H1 (cell line): ENCODE data around the gene MICU1. TPM values are rescaled to one million over a fixed set of nuclear protein-coding genes. Genes with fewer than 3 reads are reported as not detected.

ENCODE experiments used
- CTCF ChIA-PET: fragments of 300-600 bp; sonication (Branson Sonifier 250); formaldehyde crosslinking; loops from one replicate; lab custom pipeline; 2021; ENCODE audit not compliant: partially characterized antibody; lab: Charles Lee
- POLR2A ChIA-PET: fragments of 300-600 bp; sonication (Branson Sonifier 250); formaldehyde crosslinking; loops from one replicate; lab custom pipeline; 2021; ENCODE audit warnings: inconsistent platforms; ENCODE audit not compliant: partially characterized antibody; lab: Charles Lee
- DNase-seq, 2 experiments: peaks; one replicate each; pipeline versions ENCODE4 v3.0.0 to v3.0.0-alpha.2; 2010 to 2022; ENCODE audit warnings: low spot score in 2 of 2, low read depth in 1 of 2, mixed read lengths in 1 of 2
- FAIRE-seq: peaks from 2 replicates; lab custom pipeline; 2011; peaks lifted over from hg19 to GRCh38; lab: Jason Lieb, UNC
- H2AFZ ChIP-seq: 2 replicates; pipeline ENCODE4 v1.8.1; 2012; ENCODE audit warnings: low read length, inconsistent platforms
- H2AK5ac ChIP-seq: 2 replicates; pipeline ENCODE4 v1.6.1; 2013; ENCODE audit warnings: low read depth, low read length
- H2BK120ac ChIP-seq: replicated peaks from 2 replicates; pipeline ENCODE3; 2013; ENCODE audit warnings: low read depth, low read length, inconsistent platforms
- H2BK12ac ChIP-seq: 2 replicates; pipeline ENCODE4 v1.6.1; 2013; ENCODE audit warnings: low read depth, low read length
- H2BK15ac ChIP-seq: 2 replicates; pipeline ENCODE4 v1.6.1; 2013; ENCODE audit warnings: low read length
- H2BK20ac ChIP-seq: 2 replicates; pipeline ENCODE4 v1.6.1; 2013; ENCODE audit warnings: low read length
- H2BK5ac ChIP-seq: 2 replicates; pipeline ENCODE4 v1.6.1; 2013; ENCODE audit warnings: low read depth, low read length
- H3K14ac ChIP-seq: 2 replicates; pipeline ENCODE4 v1.6.1; 2013; ENCODE audit warnings: inconsistent platforms; ENCODE audit not compliant: insufficient read length
- H3K18ac ChIP-seq: 2 replicates; pipeline ENCODE4 v1.6.1; 2013; ENCODE audit warnings: low read length; ENCODE audit errors: extremely low read depth
- H3K23ac ChIP-seq: 2 replicates; pipeline ENCODE4 v1.6.1; 2013; ENCODE audit warnings: inconsistent platforms; ENCODE audit not compliant: insufficient read length
- H3K23me2 ChIP-seq: 2 replicates; pipeline ENCODE4 v1.6.1; 2013; ENCODE audit warnings: low read depth, low read length
- H3K27ac ChIP-seq: 2 replicates; pipeline ENCODE4 v1.6.1; 2011; ENCODE audit warnings: low read depth, low read length, inconsistent platforms
- H3K27me3 ChIP-seq, 4 experiments: replicated peaks in 1 of 4; 1 replicate in 1 of 4; 2 replicates in 3 of 4; pipeline versions ENCODE4 v1.6.1 to v1.8.1; 2011 to 2013; ENCODE audit warnings: low read length in 3 of 4, mild to moderate bottlenecking in 3 of 4, inconsistent platforms in 2 of 4, mixed read lengths in 2 of 4, moderate library complexity in 1 of 4; ENCODE audit not compliant: control insufficient read depth in 3 of 4, insufficient read depth in 3 of 4; ENCODE audit errors: extremely low read depth in 1 of 4
- H3K36me3 ChIP-seq, 4 experiments: 2 replicates each; pipeline versions ENCODE4 v1.6.1 to v1.8.1; 2011 to 2013; ENCODE audit warnings: mild to moderate bottlenecking in 4 of 4, low read length in 3 of 4, moderate library complexity in 2 of 4, control low read depth in 1 of 4, inconsistent platforms in 1 of 4; ENCODE audit not compliant: insufficient read depth in 4 of 4, control insufficient read depth in 2 of 4
- H3K4ac ChIP-seq: replicated peaks from 2 replicates; pipeline ENCODE3; 2013; ENCODE audit warnings: low read length, low read depth, mixed read lengths, inconsistent platforms; ENCODE audit not compliant: insufficient read length
- H3K4me1 ChIP-seq, 4 experiments: replicated peaks in 1 of 4; 1 replicate in 1 of 4; 2 replicates in 3 of 4; pipeline versions ENCODE4 v1.6.1 to v1.8.1; 2011 to 2013; ENCODE audit warnings: low read length in 3 of 4, inconsistent platforms in 2 of 4, mixed read lengths in 1 of 4; ENCODE audit not compliant: insufficient read depth in 4 of 4, control insufficient read depth in 3 of 4
- H3K4me2 ChIP-seq, 2 experiments: 2 replicates each; pipeline versions ENCODE4 v1.6.1 to v1.8.1; 2011 to 2013; ENCODE audit warnings: low read depth in 2 of 2, low read length in 2 of 2, control low read depth in 1 of 2, inconsistent platforms in 1 of 2, mild to moderate bottlenecking in 1 of 2; ENCODE audit not compliant: insufficient read depth in 1 of 2
- H3K4me3 ChIP-seq, 4 experiments: fragments of 200-600, 300-600 bp in 1 of 4; sonication (generic), shearing (Covaris generic), sonication (Bioruptor Twin) in 1 of 4; 2 replicates each; pipeline versions ENCODE4 v1.5.1 to v1.8.1; 2011 to 2016; ENCODE audit warnings: low read length in 4 of 4, low read depth in 3 of 4, control low read depth in 2 of 4, inconsistent platforms in 2 of 4, mild to moderate bottlenecking in 2 of 4, mixed read lengths in 1 of 4, moderate library complexity in 1 of 4; ENCODE audit not compliant: insufficient read depth in 2 of 4; ENCODE audit errors: extremely low read depth in 1 of 4
- H3K56ac ChIP-seq: replicated peaks from 2 replicates; pipeline ENCODE3; 2013; ENCODE audit warnings: low read depth, mild to moderate bottlenecking, mixed read lengths, low read length, inconsistent platforms; ENCODE audit not compliant: insufficient read length
- H3K79me1 ChIP-seq: 2 replicates; pipeline ENCODE4 v1.6.1; 2013; ENCODE audit warnings: low read depth, low read length, control low read depth
- H3K79me2 ChIP-seq, 2 experiments: 2 replicates each; pipeline versions ENCODE4 v1.6.1 to v1.8.1; 2012 to 2013; ENCODE audit warnings: low read length in 2 of 2, mild to moderate bottlenecking in 2 of 2, inconsistent platforms in 1 of 2; ENCODE audit not compliant: insufficient read depth in 2 of 2, control insufficient read depth in 1 of 2
- H3K9ac ChIP-seq, 4 experiments: replicated peaks in 1 of 4; 1 replicate in 1 of 4; 2 replicates in 3 of 4; pipeline versions ENCODE4 v1.6.1 to v1.8.1; 2011 to 2013; ENCODE audit warnings: low read depth in 3 of 4, low read length in 3 of 4, control low read depth in 2 of 4, mild to moderate bottlenecking in 2 of 4, moderate library complexity in 2 of 4, inconsistent platforms in 1 of 4; ENCODE audit errors: extremely low read depth in 1 of 4
- H3K9me3 ChIP-seq, 2 experiments: 2 replicates each; pipeline versions ENCODE4 v1.6.1 to v1.8.1; 2012 to 2013; ENCODE audit warnings: mild to moderate bottlenecking in 2 of 2, moderate library complexity in 2 of 2, control low read depth in 1 of 2, inconsistent platforms in 1 of 2, low read depth in 1 of 2, low read length in 1 of 2, mixed read lengths in 1 of 2; ENCODE audit not compliant: insufficient read depth in 2 of 2
- H4K20me1 ChIP-seq, 2 experiments: replicated peaks in 1 of 2; 2 replicates each; pipeline versions ENCODE3 to v1.8.1; 2011 to 2013; ENCODE audit warnings: inconsistent platforms in 2 of 2, low read length in 2 of 2, mild to moderate bottlenecking in 1 of 2; ENCODE audit not compliant: insufficient read depth in 2 of 2, control insufficient read depth in 1 of 2
- H4K5ac ChIP-seq: 2 replicates; pipeline ENCODE4 v1.6.1; 2013; ENCODE audit warnings: low read length, low read depth, mixed read lengths, inconsistent platforms; ENCODE audit not compliant: insufficient read length
- H4K8ac ChIP-seq: 2 replicates; pipeline ENCODE4 v1.8.0; 2013; ENCODE audit warnings: mild to moderate bottlenecking, moderate library complexity, low read length, inconsistent platforms; ENCODE audit not compliant: insufficient read depth; ENCODE audit errors: extremely low read depth
- H4K91ac ChIP-seq: replicated peaks from 2 replicates; pipeline ENCODE3; 2013; ENCODE audit warnings: low read length, mixed read lengths, inconsistent platforms; ENCODE audit not compliant: insufficient read length
- BACH1 ChIP-seq: IDR thresholded peaks from 2 replicates; pipeline ENCODE4 v1.6.1; 2012; ENCODE audit warnings: low read length, improper control_type of control experiment
- BCL11A ChIP-seq, 2 experiments: IDR thresholded peaks; one replicate each; pipeline ENCODE4 v1.6.1; 2011; ENCODE audit warnings: low read depth in 2 of 2, low read length in 2 of 2, mild to moderate bottlenecking in 2 of 2
- BRCA1 ChIP-seq: IDR thresholded peaks from 2 replicates; pipeline ENCODE4 v1.6.1; 2012; ENCODE audit warnings: low read depth, low read length, improper control_type of control experiment
- E2F6 ChIP-seq: IDR thresholded peaks from 2 replicates; pipeline ENCODE4 v1.6.1; 2012; ENCODE audit warnings: inconsistent platforms
- EP300 ChIP-seq, 2 experiments: IDR thresholded peaks; 1 replicate in 1 of 2; 2 replicates in 1 of 2; pipeline ENCODE4 v1.6.1; 2011 to 2012; ENCODE audit warnings: low read depth in 2 of 2, low read length in 2 of 2, mild to moderate bottlenecking in 2 of 2, borderline replicate concordance in 1 of 2, inconsistent platforms in 1 of 2, moderate library complexity in 1 of 2
- HDAC2 ChIP-seq, 2 experiments: fragments of 300-600 bp in 1 of 2; sonication (generic) in 1 of 2; IDR thresholded peaks; 2 replicates each; pipeline ENCODE4 v1.6.1; 2011 to 2012; ENCODE audit warnings: low read depth in 2 of 2, low read length in 2 of 2, mild to moderate bottlenecking in 2 of 2, moderate library complexity in 2 of 2, borderline replicate concordance in 1 of 2, inconsistent platforms in 1 of 2
- MAFK ChIP-seq: IDR thresholded peaks from 2 replicates; pipeline ENCODE4 v1.6.1; 2012; ENCODE audit warnings: low read depth, mild to moderate bottlenecking, improper control_type of control experiment, low read length
- MAX ChIP-seq: IDR thresholded peaks from 2 replicates; pipeline ENCODE4 v1.6.1; 2012; ENCODE audit warnings: inconsistent platforms
- RFX5 ChIP-seq: IDR thresholded peaks from 2 replicates; pipeline ENCODE4 v1.6.1; 2011; ENCODE audit warnings: low read depth, low read length, improper control_type of control experiment, borderline replicate concordance
- SIN3A ChIP-seq, 2 experiments: IDR thresholded peaks in 1 of 2; conservative IDR thresholded peaks in 1 of 2; 2 replicates each; pipeline ENCODE4 v1.6.1; 2011 to 2012; ENCODE audit warnings: low read length in 2 of 2, improper control_type of control experiment in 1 of 2, low read depth in 1 of 2, mild to moderate bottlenecking in 1 of 2
- SP1 ChIP-seq: IDR thresholded peaks from 2 replicates; pipeline ENCODE4 v1.6.1; 2011; ENCODE audit warnings: low read depth, low read length
- SP4 ChIP-seq: IDR thresholded peaks from 2 replicates; pipeline ENCODE4 v1.6.1; 2012; ENCODE audit warnings: low read length, inconsistent platforms
- ZNF274 ChIP-seq: IDR thresholded peaks from 2 replicates; pipeline ENCODE4 v1.7.0; 2012; ENCODE audit warnings: low read length, borderline replicate concordance; ENCODE audit errors: extremely low read depth
- WGBS, 2 experiments: shearing (Covaris generic) in 1 of 2; methylation state at CpG; one replicate each; pipeline versions ENCODE4 v1.1.6 to v1.1.7; 2013 to 2015; ENCODE audit warnings: low lambda C conversion rate in 2 of 2, mixed read lengths in 2 of 2, inconsistent platforms in 1 of 2, low coverage in 1 of 2, missing lambda C conversion rate in 1 of 2; ENCODE audit not compliant: insufficient replicate concordance in 2 of 2, insufficient coverage in 1 of 2, insufficient read length in 1 of 2; ENCODE audit errors: extremely low coverage in 1 of 2, missing lambda C conversion rate in 1 of 2; 5-methylcytosine and 5-hydroxymethylcytosine counted together
- polyA plus RNA-seq, 7 experiments: library from polyadenylated mRNA; depleted of rRNA in 3 of 7; stranded (reverse) in 5 of 7; unstranded in 2 of 7; fragments of >200 nt in 5 of 7; fragments of 200-250 nt in 2 of 7; gene quantifications; 1 replicate in 5 of 7; 2 replicates in 1 of 7; 4 replicates in 1 of 7; pipeline versions ENCODE4 v1.2.1 to v1.2.3, GENCODE V29; 2011 to 2013; ENCODE audit warnings: missing spikeins in 2 of 7, mixed read lengths in 2 of 7
- total RNA-seq: library from RNA; stranded (reverse); fragmentation: NEBNext Ultra II Directional; extraction: Animal tissue kit (Norgen Biotek cat#: 25700); gene quantifications from 2 replicates; pipeline ENCODE4 v1.2.1, GENCODE V29; 2021

Gene MICU1
- total and polyA plus RNA-seq, 2 of the 8 experiments (the other 6 are each of a cell fraction or from before 2014, with no cell fraction given) = 18.0 to 36.7 TPM

GRCh38 chr10:72550239-72550638 lies 75.6 kb downstream of the MICU1 start:
- Histone ChIP-seq H3K4ac (no peak overlapping the region), H2BK12ac (no peak overlapping the region), H2AK5ac (no peak overlapping the region), H3K18ac (no peak overlapping the region), H4K8ac (no peak overlapping the region), H2BK120ac (no peak overlapping the region), H3K79me1 (no peaks in the 10 kb centered on the region), H3K27ac (no peak overlapping the region), H3K23ac (no peak overlapping the region), H3K4me3 (no peak overlapping the region), H3K56ac (no peak overlapping the region), H3K23me2 (no peaks in the 10 kb centered on the region), H4K91ac (no peak overlapping the region), H3K14ac (no peak overlapping the region), H3K4me1 (peaks cover 0 to 4% (median 0%) of the 10 kb centered on the region in 4 experiments; a peak in 2 of 7 replicates), H3K27me3 (no peaks in the 10 kb centered on the region), H3K9ac (no peak overlapping the region), H3K4me2 (no peak overlapping the region), H2BK20ac (no peak overlapping the region), H2BK5ac (no peak overlapping the region), H3K36me3 (peaks cover 3 to 21% (median 7%) of the 10 kb centered on the region in 4 experiments; a peak in 5 of 8 replicates), H2BK15ac (no peak overlapping the region), H2AFZ (no peak overlapping the region), H4K5ac (no peak overlapping the region), H3K79me2 (no peaks in the 10 kb centered on the region), H3K9me3 (no peaks in the 10 kb centered on the region), H4K20me1 (no peaks in the 10 kb centered on the region)
- DNase-seq (no peak), FAIRE-seq (no peak)
- ChIA-PET CTCF (interaction anchor here (0.6 to 1.7 kb wide), 2 partner anchors 8 to 806 kb away, joined by 4 to 6 read pairs; no protein-coding TSS in a partner anchor), POLR2A (no interaction called here)
- 93% methylated on average over 2 of the region's 2 CpGs; no CpG with 5 or more reads in 1 of the 2 experiments for WGBS, 2 experiments
- no peak for TF ChIP-seq ZNF274
- TF ChIP-seq MAFK = no peak
- TF ChIP-seq RFX5 = no peak
- TF ChIP-seq SP4 = no peak
- no peak for TF ChIP-seq HDAC2 (IDR thresholded peaks at IDR 0.05; ENCODE audit: borderline replicate concordance in 1 of 2, low read depth in 2 of 2, low read length in 2 of 2)
- no peak for TF ChIP-seq BACH1
- TF ChIP-seq SP1 = no peak
- TF ChIP-seq MAX = no peak
- TF ChIP-seq EP300 (IDR thresholded peaks at IDR 0.05; ENCODE audit: borderline replicate concordance in 1 of 2, low read depth in 2 of 2, low read length in 2 of 2) = no peak
- no peak for TF ChIP-seq SIN3A (conservative IDR thresholded peaks at IDR 0.05 in 1 of 2, IDR thresholded peaks at IDR 0.05 in 1 of 2; ENCODE audit: low read depth in 1 of 2, low read length in 2 of 2)
- no peak for TF ChIP-seq BCL11A (IDR thresholded peaks at IDR 0.05; ENCODE audit: low read depth in 2 of 2, low read length in 2 of 2)
- no peak for TF ChIP-seq BRCA1
- TF ChIP-seq E2F6 = no peak
